SH-SY5Y (cell line): ENCODE measurements around the gene KCNK5.

Experiments used
- GATA2 ChIP-seq: IDR thresholded peaks from 2 replicates; pipeline ENCODE4 v1.6.1; 2011; ENCODE audit warnings: mild to moderate bottlenecking, low read depth, low read length
- GATA3 ChIP-seq: IDR thresholded peaks from 2 replicates; pipeline ENCODE4 v1.6.1; 2011; ENCODE audit warnings: low read depth, mild to moderate bottlenecking, low read length, moderate library complexity

DNA sequence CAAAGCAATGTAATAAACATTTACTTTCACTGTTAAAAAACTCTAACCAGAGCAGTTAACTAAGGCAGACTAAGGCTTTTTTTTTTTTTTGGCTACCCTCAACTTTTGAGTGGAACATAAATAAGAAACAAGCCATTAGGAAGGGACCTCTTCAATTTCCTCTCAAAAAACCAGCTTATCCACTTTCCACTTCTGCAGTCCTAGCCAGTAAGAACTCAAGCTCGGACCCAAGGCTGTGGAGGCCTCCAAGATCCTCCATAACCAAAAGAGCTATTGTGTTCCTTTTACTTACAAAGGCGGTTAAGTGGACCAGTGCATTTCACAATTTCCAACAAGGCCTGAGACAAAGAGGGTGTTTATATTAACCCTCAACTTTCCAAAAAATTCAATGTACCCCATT is 5.3 kb downstream of the KCNK5 start:
- TF ChIP-seq GATA2 (no peak), GATA3 (no peak)
